ENCODE measurements around the gene SHROOM1. TPM values are rescaled to one million over a fixed set of nuclear protein-coding genes. Genes with fewer than 3 reads are reported as not detected.

Gene SHROOM1
- total RNA-seq, 1 experiment from 2014 or later: 0.54 TPM

DNA sequence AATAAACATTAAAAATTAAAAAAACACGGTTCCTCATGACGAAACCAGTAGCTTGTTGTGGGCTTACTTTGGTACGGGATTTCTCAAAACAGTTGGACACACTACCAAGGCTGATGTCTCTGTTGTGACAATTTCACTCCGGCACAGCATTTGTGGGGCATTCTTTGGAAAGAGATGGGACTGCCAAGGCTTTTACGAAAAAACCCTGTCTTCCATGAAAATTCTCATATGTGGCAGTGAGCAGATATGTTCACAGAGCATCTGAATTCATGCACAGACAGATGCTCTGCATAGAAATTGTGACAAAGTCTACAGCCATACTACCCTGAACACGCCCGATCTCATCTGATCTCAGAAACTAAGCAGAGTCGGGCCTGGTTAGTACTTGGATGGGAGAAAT, 17.8 kb upstream of the SHROOM1 start:
- no peaks in the 10 kb centered on the region for H3K27me3 ChIP-seq (replicated peaks; ENCODE audit: insufficient read depth, low read depth, low read length, poor library complexity)
- H3K4me3 ChIP-seq (ENCODE audit: low read depth, low read length, poor library complexity, severe bottlenecking): no peak overlapping the region
- no peak for DNase-seq (ENCODE audit: low spot score)
- no peaks in the 10 kb centered on the region for H3K4me1 ChIP-seq (ENCODE audit: insufficient read depth, low read length, poor library complexity, severe bottlenecking)
- CTCF ChIA-PET: no interaction called here
- TF ChIP-seq EZH2 (IDR thresholded peaks at IDR 0.05; ENCODE audit: borderline replicate concordance, low read depth, low read length, poor library complexity, severe bottlenecking): no peak
- TF ChIP-seq, protein P1, sequence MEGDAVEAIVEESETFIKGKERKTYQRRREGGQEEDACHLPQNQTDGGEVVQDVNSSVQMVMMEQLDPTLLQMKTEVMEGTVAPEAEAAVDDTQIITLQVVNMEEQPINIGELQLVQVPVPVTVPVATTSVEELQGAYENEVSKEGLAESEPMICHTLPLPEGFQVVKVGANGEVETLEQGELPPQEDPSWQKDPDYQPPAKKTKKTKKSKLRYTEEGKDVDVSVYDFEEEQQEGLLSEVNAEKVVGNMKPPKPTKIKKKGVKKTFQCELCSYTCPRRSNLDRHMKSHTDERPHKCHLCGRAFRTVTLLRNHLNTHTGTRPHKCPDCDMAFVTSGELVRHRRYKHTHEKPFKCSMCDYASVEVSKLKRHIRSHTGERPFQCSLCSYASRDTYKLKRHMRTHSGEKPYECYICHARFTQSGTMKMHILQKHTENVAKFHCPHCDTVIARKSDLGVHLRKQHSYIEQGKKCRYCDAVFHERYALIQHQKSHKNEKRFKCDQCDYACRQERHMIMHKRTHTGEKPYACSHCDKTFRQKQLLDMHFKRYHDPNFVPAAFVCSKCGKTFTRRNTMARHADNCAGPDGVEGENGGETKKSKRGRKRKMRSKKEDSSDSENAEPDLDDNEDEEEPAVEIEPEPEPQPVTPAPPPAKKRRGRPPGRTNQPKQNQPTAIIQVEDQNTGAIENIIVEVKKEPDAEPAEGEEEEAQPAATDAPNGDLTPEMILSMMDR (conservative IDR thresholded peaks at IDR 0.05; ENCODE audit: low read depth, low read length): no peak
- POLR2A ChIA-PET (ENCODE audit: low non-redundant PET): no interaction called here
- no peaks in the 10 kb centered on the region for H3K9me3 ChIP-seq (ENCODE audit: low read depth, low read length, poor library complexity, severe bottlenecking)
- no peaks in the 10 kb centered on the region for H3K36me3 ChIP-seq (ENCODE audit: insufficient read depth, low read length, poor library complexity, severe bottlenecking)
- intact Hi-C loops (cut with micrococcal nuclease; ENCODE audit: unreplicated experiment): no loop called here
- no peak overlapping the region for H3K27ac ChIP-seq (ENCODE audit: low read depth, low read length, poor library complexity, severe bottlenecking)
- BruUV-seq (replicated peaks): no TSS peak

DNA sequence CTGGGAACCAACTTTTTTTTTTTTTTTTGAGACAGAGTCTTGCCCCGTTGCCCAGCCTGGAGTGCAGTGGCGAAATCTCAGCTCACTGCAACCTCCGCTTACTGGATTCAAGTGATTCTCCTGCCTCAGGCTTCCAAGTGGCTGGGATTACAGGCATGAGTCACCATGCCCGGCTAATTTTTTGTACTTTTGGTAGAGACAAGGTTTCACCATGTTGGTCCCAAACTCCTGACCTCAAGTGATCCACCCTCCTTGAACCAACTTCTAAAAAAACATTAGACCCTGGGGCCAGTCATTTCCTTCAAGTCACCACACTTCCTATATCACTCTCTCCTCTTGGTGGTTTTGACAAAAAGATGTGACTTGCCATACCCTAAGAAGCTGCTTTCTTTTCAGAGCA, 10.9 kb upstream of the SHROOM1 start:
- Histone ChIP-seq H3K36me3 (ENCODE audit: insufficient read depth, low read length, poor library complexity, severe bottlenecking) (no peaks in the 10 kb centered on the region), H3K4me1 (ENCODE audit: insufficient read depth, low read length, poor library complexity, severe bottlenecking) (no peaks in the 10 kb centered on the region), H3K9me3 (ENCODE audit: low read depth, low read length, poor library complexity, severe bottlenecking) (no peaks in the 10 kb centered on the region), H3K4me3 (ENCODE audit: low read depth, low read length, poor library complexity, severe bottlenecking) (no peak overlapping the region), H3K27ac (ENCODE audit: low read depth, low read length, poor library complexity, severe bottlenecking) (no peak overlapping the region), H3K27me3 (replicated peaks; ENCODE audit: insufficient read depth, low read depth, low read length, poor library complexity) (no peaks in the 10 kb centered on the region)
- ChIA-PET CTCF (no interaction called here), POLR2A (ENCODE audit: low non-redundant PET) (no interaction called here)
- intact Hi-C loops (cut with micrococcal nuclease; ENCODE audit: unreplicated experiment): no loop called here
- no TSS peak for BruUV-seq (replicated peaks)
- TF ChIP-seq, protein P1 (conservative IDR thresholded peaks at IDR 0.05; ENCODE audit: low read depth, low read length): no peak
- no peak for TF ChIP-seq EZH2 (IDR thresholded peaks at IDR 0.05; ENCODE audit: borderline replicate concordance, low read depth, low read length, poor library complexity, severe bottlenecking)
- no peak for DNase-seq (ENCODE audit: low spot score)

DNA sequence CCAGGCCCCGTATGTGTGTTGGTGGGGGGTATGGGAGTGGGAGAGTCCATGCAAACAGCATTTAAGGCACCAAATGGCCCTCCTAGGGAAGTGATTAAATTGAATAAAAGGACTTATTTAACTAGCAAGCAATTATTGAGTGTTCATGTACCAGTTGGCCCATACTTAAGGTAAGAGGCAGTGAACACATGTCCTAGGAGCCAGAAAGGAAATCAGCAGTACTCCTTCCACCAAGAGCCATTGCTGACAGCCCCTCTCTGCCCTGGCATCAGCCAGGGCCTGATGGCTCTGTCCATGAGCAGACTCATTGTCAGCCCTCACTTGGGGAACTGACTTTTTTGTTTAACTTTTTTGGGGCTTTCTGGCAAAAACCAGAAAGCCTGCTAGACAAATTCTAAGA, 10.4 kb upstream of the SHROOM1 start:
- Histone ChIP-seq H3K27me3 (replicated peaks; ENCODE audit: insufficient read depth, low read depth, low read length, poor library complexity) (no peaks in the 10 kb centered on the region), H3K4me1 (ENCODE audit: insufficient read depth, low read length, poor library complexity, severe bottlenecking) (no peaks in the 10 kb centered on the region), H3K27ac (ENCODE audit: low read depth, low read length, poor library complexity, severe bottlenecking) (no peak overlapping the region), H3K36me3 (ENCODE audit: insufficient read depth, low read length, poor library complexity, severe bottlenecking) (no peaks in the 10 kb centered on the region), H3K9me3 (ENCODE audit: low read depth, low read length, poor library complexity, severe bottlenecking) (no peaks in the 10 kb centered on the region), H3K4me3 (ENCODE audit: low read depth, low read length, poor library complexity, severe bottlenecking) (no peak overlapping the region)
- TF ChIP-seq, protein P1 (conservative IDR thresholded peaks at IDR 0.05; ENCODE audit: low read depth, low read length): no peak
- TF ChIP-seq EZH2 (IDR thresholded peaks at IDR 0.05; ENCODE audit: borderline replicate concordance, low read depth, low read length, poor library complexity, severe bottlenecking): no peak
- no peak for DNase-seq (ENCODE audit: low spot score)
- intact Hi-C loops (cut with micrococcal nuclease; ENCODE audit: unreplicated experiment): no loop called here
- POLR2A ChIA-PET (ENCODE audit: low non-redundant PET): no interaction called here
- no TSS peak for BruUV-seq (replicated peaks)
- CTCF ChIA-PET: no interaction called here
